ENCODE results near the gene CETN1.

CETN1 gene

GRCh38 chr18:574865-575645, 5.1 kb upstream of the CETN1 start:
- Histone ChIP-seq H3K4me3 (no peak overlapping the region), H3K27ac (no peak overlapping the region)

GRCh38 chr18:576924-577323, 3.3 kb upstream of the CETN1 start:
- no peak overlapping the region for H3K27ac ChIP-seq
- H3K4me3 ChIP-seq: no peak overlapping the region

- Histone ChIP-seq H3K4me3 (no peak overlapping the region), H3K27ac (no peak overlapping the region)
Measured at GRCh38 chr18:577643-578375, 2.4 kb upstream of the CETN1 start.

- no peak overlapping the region for H3K27ac ChIP-seq
- H3K4me3 ChIP-seq: no peak overlapping the region
Measured at GRCh38 chr18:579238-579637, 942 bp upstream of the CETN1 start.

DNA sequence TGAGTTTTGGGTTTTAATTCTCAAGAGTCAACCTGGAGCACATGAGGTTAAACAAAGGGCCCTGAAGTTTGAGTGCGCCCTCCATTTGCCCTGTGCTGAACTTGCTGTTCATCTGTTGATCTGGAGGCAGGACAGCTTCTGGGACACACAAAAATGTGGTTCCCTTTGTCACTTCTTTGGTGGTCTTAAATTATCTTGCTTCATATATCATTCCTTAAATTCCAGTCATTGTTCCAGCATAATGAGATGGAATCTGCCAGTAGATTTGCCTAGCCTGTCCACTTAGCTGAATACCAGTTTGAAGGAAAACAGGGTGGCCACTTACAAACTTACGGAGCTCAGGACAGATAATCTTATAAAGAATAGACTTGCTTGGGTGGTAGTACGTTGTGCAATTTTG, 916 bp downstream of the CETN1 start:
- no peak overlapping the region for H3K27ac ChIP-seq
- H3K4me3 ChIP-seq: no peak overlapping the region

DNA sequence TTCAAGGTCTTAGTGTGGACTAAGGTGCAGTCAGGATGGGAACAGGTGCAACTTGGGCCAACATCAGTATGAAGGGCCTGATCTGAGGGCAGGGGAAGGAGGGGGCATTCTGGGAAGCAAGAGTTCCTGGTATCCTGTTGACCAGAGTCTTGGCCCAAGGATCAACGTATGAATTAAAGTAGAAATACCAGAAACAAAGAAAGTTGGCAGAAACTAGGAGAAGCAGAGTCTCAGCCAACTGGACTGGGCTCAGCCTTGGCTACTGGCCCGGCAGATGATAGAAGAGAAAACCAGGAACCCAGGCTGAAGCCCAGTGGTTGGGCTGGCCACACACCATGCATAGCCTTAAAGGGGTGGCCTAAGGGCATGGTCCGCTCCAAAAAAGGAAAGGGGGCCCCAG, 2.3 kb downstream of the CETN1 start:
- no peak overlapping the region for H3K27ac ChIP-seq
- no peak overlapping the region for H3K4me3 ChIP-seq

GRCh38 chr18:595068-595467, 14.9 kb downstream of the CETN1 start:
- H3K4me3 ChIP-seq: no peak overlapping the region
- no peak overlapping the region for H3K27ac ChIP-seq

GRCh38 chr18:595571-595970, 15.4 kb downstream of the CETN1 start:
- no peak overlapping the region for H3K4me3 ChIP-seq
- no peak overlapping the region for H3K27ac ChIP-seq

- peak overlapping the region in 1 of 7 experiments; percentile 11 for H3K4me3 ChIP-seq
- H3K27ac ChIP-seq: no peak overlapping the region
Measured at GRCh38 chr18:596288-596881, 16.2 kb downstream of the CETN1 start.

- Histone ChIP-seq H3K4me3 (no peak overlapping the region), H3K27ac (no peak overlapping the region)
Measured at GRCh38 chr18:598124-598589, 18.0 kb downstream of the CETN1 start.

DNA sequence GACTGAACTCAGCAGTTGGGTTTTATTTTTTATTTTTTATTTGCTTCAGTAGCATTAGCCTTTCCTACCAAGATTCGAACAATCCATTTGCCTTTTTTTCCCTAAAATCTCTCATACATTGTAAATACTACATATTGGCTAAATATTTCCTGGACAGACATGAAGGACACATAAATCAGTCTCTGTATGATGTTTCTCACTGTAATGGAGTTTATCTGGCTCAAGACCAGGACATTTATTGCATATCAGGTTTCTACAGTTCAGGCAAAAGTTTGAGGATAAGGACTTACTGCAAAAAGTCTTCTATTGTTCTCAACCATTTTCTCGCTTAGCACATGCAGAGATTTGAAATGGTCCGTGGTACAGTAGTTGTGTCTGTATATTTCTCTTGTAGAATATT, 19.9 kb downstream of the CETN1 start:
- H3K4me3 ChIP-seq: no peak overlapping the region
- H3K27ac ChIP-seq: no peak overlapping the region

DNA sequence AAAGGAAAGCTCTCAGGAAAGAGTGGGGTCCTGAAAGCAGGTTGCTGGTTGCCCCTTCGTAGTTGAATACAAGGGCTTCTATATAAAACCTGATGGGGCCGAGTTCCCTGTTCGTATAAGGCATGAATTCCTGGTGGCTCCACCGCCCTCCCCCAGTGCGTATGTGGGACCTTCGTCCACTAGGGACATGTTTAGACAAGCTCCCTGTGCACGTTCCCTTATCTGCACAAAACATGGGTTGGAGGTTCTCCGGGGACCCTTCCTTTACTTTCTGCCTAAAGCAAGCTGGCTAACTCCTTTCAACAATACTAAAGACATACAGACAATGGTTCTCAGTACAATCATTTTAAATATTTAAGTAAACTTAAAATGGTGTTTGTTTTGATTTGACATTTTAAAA, 24.6 kb downstream of the CETN1 start:
- Histone ChIP-seq H3K27ac (no peak overlapping the region), H3K4me3 (no peak overlapping the region)

DNA sequence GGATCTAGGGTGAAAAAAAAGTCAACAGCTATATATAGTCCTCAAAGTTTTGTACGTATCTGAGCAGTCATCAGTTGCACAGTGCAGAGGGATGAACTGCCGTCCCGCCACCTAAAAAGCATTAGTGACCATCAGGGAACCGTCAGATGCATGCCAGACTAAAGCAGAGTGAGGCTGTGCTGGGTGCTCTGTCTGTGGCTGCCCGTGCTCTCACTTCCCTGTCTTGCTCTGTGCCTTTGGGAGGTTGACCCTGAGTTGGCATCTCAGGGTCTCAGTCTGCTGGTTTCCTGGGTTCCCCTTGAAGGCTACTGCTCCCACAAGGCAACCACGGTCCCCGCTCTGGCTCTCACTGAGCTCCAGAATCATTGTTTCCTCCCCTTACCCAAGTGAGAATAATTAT, 27.8 kb downstream of the CETN1 start:
- H3K4me3 ChIP-seq: no peak overlapping the region

GRCh38 chr18:610214-610928, 30.2 kb downstream of the CETN1 start:
- H3K4me3 ChIP-seq: no peak overlapping the region
- no peak overlapping the region for H3K27ac ChIP-seq

More for the DNA sequence above, 27.8 kb downstream of the CETN1 start:
- H3K27ac ChIP-seq: no peak overlapping the region

GRCh38 chr18:612156-612555, 32.0 kb downstream of the CETN1 start:
- H3K27ac ChIP-seq: no peak overlapping the region
- no peak overlapping the region for H3K4me3 ChIP-seq

DNA sequence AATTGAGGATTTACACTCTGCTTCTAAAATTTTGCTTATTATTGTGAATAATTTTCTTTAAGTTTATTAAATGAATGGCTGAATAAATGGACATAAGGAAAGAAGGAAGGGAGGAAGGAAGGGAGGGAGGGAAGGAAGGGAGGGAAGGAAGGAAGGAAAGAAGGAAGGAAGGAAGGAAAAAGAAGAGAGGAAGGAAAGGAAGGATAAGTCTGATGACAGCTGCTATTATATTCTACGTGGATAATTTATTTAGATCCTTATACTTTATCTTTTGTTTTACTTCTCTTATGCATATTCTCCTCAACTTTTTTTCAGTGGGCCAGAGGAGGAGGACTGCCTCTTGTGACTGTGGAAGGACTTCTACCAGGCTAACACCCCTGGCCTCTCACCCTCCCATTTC, 34.0 kb downstream of the CETN1 start:
- H3K4me3 ChIP-seq: no peak overlapping the region
- no peak overlapping the region for H3K27ac ChIP-seq

GRCh38 chr18:615092-615521, 34.9 kb downstream of the CETN1 start:
- H3K4me3 ChIP-seq: no peak overlapping the region
- no peak overlapping the region for H3K27ac ChIP-seq

GRCh38 chr18:615773-616172, 35.6 kb downstream of the CETN1 start:
- Histone ChIP-seq H3K4me3 (no peak overlapping the region), H3K27ac (peak overlapping the region in 1 of 21 experiments; percentile 39)

DNA sequence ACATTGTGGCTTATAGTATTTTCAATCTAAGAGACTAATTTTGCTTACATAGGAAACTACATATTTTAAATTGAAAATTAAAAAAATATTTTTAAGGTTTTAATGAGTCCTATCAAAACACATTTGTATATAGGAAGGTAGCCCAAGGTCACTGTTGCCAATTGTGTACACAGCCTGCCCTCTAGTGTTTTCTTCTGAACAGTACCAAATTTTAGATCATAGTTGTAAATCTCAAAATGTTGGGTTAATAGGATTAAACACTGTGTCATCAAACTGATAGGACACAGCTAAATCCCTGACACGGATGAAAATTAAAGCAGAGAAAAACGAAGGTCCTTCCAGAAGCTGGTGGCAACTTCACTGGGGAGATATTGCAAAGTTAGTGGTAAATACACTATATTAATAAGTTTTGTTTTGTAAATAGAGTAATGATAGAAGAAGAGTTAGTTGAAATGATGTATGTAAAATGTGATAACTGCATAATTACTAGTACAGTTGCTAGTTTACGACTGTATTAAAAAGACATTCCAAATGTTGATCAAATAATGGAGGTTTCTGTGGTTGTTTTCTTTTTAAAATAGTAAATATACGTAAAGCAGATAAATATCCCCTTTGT, 36.3 kb downstream of the CETN1 start:
- no peak overlapping the region for H3K27ac ChIP-seq
- no peak overlapping the region for H3K4me3 ChIP-seq

GRCh38 chr18:617970-618504, 37.9 kb downstream of the CETN1 start:
- Histone ChIP-seq H3K27ac (no peak overlapping the region), H3K4me3 (no peak overlapping the region)
